Measurements from ENCODE around the gene LHX1.

DNA sequence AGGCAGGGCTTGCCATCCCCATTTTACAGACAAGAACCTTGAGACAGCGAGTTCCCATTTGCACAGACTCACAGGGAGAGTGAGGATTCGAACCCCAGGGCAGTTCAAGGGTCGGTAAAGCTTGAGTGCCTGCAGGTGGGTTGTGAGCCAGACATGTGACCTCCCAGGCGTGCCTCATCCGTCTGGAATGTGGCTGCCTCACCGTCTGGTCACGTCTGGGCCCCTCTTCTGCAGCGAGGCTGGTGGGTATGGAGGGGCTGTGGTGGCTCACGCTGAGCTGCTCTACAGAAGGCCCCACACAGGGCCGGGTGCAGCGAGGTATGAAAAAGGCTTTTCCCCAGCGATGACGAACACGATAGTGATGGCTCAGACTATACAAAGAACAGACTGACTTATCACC lies 35.8 kb upstream of the LHX1 start:
- TF ChIP-seq ZNF37A (tag by site-specific recombination; IDR thresholded peaks at IDR 0.05) (no peak), ZBTB48 (tag by site-specific recombination; IDR thresholded peaks at IDR 0.05) (no peak), TCF7L2 (IDR thresholded peaks at IDR 0.05; ENCODE audit: borderline replicate concordance, low read depth, low read length) (no peak), ZNF670 (tag by site-specific recombination; IDR thresholded peaks at IDR 0.05; ENCODE audit: low read depth) (no peak), MEIS1 (CRISPR knock-in tag; IDR thresholded peaks at IDR 0.05; ENCODE audit: borderline replicate concordance) (no peak), ZBTB17 (tag by site-specific recombination; IDR thresholded peaks at IDR 0.05) (no peak), ZNF133 (tag by site-specific recombination; IDR thresholded peaks at IDR 0.05) (no peak), ZNF501 (tag by site-specific recombination; IDR thresholded peaks at IDR 0.05) (no peak), ZNF660 (tag by site-specific recombination; IDR thresholded peaks at IDR 0.05) (no peak), ZNF48 (tag by site-specific recombination; IDR thresholded peaks at IDR 0.05) (no peak), HOXD13 (CRISPR knock-in tag; IDR thresholded peaks at IDR 0.05; ENCODE audit: borderline replicate concordance) (no peak), GFI1B (tag by site-specific recombination; IDR thresholded peaks at IDR 0.05) (no peak)
- TF ChIP-seq, protein P1, sequence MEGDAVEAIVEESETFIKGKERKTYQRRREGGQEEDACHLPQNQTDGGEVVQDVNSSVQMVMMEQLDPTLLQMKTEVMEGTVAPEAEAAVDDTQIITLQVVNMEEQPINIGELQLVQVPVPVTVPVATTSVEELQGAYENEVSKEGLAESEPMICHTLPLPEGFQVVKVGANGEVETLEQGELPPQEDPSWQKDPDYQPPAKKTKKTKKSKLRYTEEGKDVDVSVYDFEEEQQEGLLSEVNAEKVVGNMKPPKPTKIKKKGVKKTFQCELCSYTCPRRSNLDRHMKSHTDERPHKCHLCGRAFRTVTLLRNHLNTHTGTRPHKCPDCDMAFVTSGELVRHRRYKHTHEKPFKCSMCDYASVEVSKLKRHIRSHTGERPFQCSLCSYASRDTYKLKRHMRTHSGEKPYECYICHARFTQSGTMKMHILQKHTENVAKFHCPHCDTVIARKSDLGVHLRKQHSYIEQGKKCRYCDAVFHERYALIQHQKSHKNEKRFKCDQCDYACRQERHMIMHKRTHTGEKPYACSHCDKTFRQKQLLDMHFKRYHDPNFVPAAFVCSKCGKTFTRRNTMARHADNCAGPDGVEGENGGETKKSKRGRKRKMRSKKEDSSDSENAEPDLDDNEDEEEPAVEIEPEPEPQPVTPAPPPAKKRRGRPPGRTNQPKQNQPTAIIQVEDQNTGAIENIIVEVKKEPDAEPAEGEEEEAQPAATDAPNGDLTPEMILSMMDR (tag by site-specific recombination; IDR thresholded peaks at IDR 0.05) = no peak
- TF ChIP-seq, protein P2, sequence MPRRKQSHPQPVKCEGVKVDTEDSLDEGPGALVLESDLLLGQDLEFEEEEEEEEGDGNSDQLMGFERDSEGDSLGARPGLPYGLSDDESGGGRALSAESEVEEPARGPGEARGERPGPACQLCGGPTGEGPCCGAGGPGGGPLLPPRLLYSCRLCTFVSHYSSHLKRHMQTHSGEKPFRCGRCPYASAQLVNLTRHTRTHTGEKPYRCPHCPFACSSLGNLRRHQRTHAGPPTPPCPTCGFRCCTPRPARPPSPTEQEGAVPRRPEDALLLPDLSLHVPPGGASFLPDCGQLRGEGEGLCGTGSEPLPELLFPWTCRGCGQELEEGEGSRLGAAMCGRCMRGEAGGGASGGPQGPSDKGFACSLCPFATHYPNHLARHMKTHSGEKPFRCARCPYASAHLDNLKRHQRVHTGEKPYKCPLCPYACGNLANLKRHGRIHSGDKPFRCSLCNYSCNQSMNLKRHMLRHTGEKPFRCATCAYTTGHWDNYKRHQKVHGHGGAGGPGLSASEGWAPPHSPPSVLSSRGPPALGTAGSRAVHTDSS (tag by site-specific recombination; IDR thresholded peaks at IDR 0.05) = no peak

Measured in HEK293 (cell line).